Fibroblast of lung (primary cell): Measurements from ENCODE around the gene SEC31B.

Source experiments
- CTCF ChIP-seq, 2 donors: IDR thresholded peaks in 1 of 2; conservative IDR thresholded peaks in 1 of 2; 1 replicate in 1 of 2; 2 replicates in 1 of 2; pipeline ENCODE4 v1.5.1; 2011 to 2012; ENCODE audit warnings: low read length in 2 of 2, control low read depth in 1 of 2, inconsistent platforms in 1 of 2, low read depth in 1 of 2, mild to moderate bottlenecking in 1 of 2
- EZH2 ChIP-seq: IDR thresholded peaks from 2 replicates; pipeline ENCODE4 v1.5.1; 2012; ENCODE audit warnings: low read length, control low read depth, mild to moderate bottlenecking; ENCODE audit errors: missing control alignments

- TF ChIP-seq CTCF (conservative IDR thresholded peaks at IDR 0.05 in 1 of 2, IDR thresholded peaks at IDR 0.05 in 1 of 2; ENCODE audit: low read depth in 1 of 2, low read length in 2 of 2) (no peak), EZH2 (no peak)
These were observed 11.4 kb downstream of the SEC31B start for GRCh38 chr10:100508266-100508665.
